COLO829 (cell line): ENCODE measurements around the gene NFS1.

Source experiments
- DNase-seq: peaks from one replicate; pipeline ENCODE4 v3.0.0; 2012; ENCODE audit warnings: low spot score

NFS1 gene

GRCh38 chr20:35637276-35637675 lies 61.9 kb downstream of the NFS1 start:
- DNase-seq, result no peak

GRCh38 chr20:35636095-35636494 lies 63.1 kb downstream of the NFS1 start:
- DNase-seq, result no peak

- no peak for DNase-seq
These were observed 63.5 kb downstream of the NFS1 start for GRCh38 chr20:35635652-35636051.

- DNase-seq, result no peak
These were observed 66.5 kb downstream of the NFS1 start for GRCh38 chr20:35632539-35633115.

DNA sequence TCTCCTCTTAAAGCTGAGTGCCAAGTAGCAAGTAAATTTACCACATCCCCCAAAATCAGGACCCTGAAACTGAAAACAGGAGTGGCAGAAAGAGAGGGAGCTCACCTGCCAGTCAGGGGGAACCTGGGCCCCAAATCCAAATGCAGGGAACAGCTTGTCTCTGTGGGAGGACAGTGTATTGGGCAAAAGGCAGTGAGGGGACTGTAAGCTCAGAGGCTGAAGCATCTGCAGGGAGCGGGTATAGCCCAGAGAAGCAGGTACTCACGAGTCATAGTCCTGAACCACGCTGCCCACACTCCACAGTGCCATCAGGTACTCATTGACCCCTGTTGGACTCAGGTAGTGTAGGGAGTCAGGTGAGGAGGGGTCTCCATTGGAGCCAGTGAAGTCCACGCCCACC lies 68.5 kb downstream of the NFS1 start:
- no peak for DNase-seq

- no peak for DNase-seq
These were observed 69.6 kb downstream of the NFS1 start for GRCh38 chr20:35629427-35630145.

DNA sequence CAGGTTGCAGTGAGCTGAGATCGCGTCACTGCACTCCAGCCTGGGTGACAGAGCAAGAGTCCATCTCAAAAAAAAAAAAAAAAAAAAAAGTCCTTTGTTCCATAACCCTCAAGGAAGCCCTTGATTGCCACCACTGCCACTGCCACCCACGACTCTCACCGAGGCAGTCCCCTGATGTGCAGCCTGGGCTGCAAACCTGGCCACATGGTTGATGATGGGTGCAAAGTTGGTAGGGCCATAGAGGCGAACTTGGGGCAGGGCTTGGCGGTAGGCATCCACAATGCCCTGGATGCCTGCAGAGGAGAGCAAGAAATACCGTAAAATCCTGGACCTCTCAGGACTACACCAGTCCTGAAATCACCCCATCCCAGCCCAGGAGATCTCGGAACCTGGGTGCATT lies 72.0 kb downstream of the NFS1 start:
- no peak for DNase-seq

- DNase-seq, result no peak
These were observed 72.7 kb downstream of the NFS1 start for GRCh38 chr20:35626386-35627001.

GRCh38 chr20:35625584-35626385 lies 73.4 kb downstream of the NFS1 start:
- DNase-seq, result no peak

- no peak for DNase-seq
These were observed 77.6 kb downstream of the NFS1 start for GRCh38 chr20:35621560-35621946.

GRCh38 chr20:35620818-35621559 lies 78.2 kb downstream of the NFS1 start:
- DNase-seq, result no peak

GRCh38 chr20:35619196-35620095 lies 79.7 kb downstream of the NFS1 start:
- DNase-seq, result peak; percentile 89

GRCh38 chr20:35618263-35619131 lies 80.7 kb downstream of the NFS1 start:
- DNase-seq, result peak; percentile 41
